Activated CD4-positive, alpha-beta memory T cell treated with anti-CD3 and anti-CD28 coated beads for 36 hours (primary cell): ENCODE results near the gene HIP1R. TPM values are rescaled to one million over a fixed set of nuclear protein-coding genes. Genes with fewer than 3 reads are reported as not detected.
A peak's percentile ranks its signal among the peaks of the same experiment; 100 is the strongest.

Experiments used
- CTCF ChIA-PET: fragments of 350-600 bp; sonication (Branson Sonifier 250); formaldehyde crosslinking; loops from one replicate; lab custom pipeline; 2021; ENCODE audit warnings: antibody characterized with exemption, inconsistent platforms; lab: Charles Lee
- POLR2A ChIA-PET: fragments of 350-600 bp; sonication (Branson Sonifier 250); formaldehyde crosslinking; loops from one replicate; lab custom pipeline; 2021; ENCODE audit warnings: antibody characterized with exemption; lab: Charles Lee
- DNase-seq: peaks from one replicate; pipeline ENCODE4 v3.0.0-alpha.2; 2020
- H3K27ac Mint-ChIP-seq: one replicate; pipeline ENCODE4 v1.8.0; 2021; ENCODE audit warnings: mixed read lengths
- H3K27me3 Mint-ChIP-seq: one replicate; pipeline ENCODE4 v1.8.0; 2021; ENCODE audit warnings: mixed read lengths
- H3K36me3 Mint-ChIP-seq: one replicate; pipeline ENCODE4 v1.8.0; 2021; ENCODE audit warnings: mixed read lengths
- H3K4me1 Mint-ChIP-seq: one replicate; pipeline ENCODE4 v1.8.0; 2021; ENCODE audit warnings: low read depth, mixed read lengths
- H3K4me3 Mint-ChIP-seq: one replicate; pipeline ENCODE4 v1.8.0; 2021; ENCODE audit warnings: mild to moderate bottlenecking, mixed read lengths
- H3K9me3 Mint-ChIP-seq: one replicate; pipeline ENCODE4 v1.8.0; 2021; ENCODE audit warnings: mixed read lengths
- intact Hi-C: fragments of 100-400 bp; cut with micrococcal nuclease; formaldehyde crosslinking; loops from one replicate; pipeline ENCODE4 v1.15.1; 2023
- total RNA-seq, 2 experiments: library from RNA; stranded (reverse); gene quantifications; one replicate each; pipeline ENCODE4 v1.2.3, GENCODE V29; 2021

HIP1R gene
- total RNA-seq, 2 experiments from 2014 or later: 19.3 to 22.2 TPM

- no peak for DNase-seq
- CTCF ChIA-PET: no interaction called here
- no peaks in the 10 kb centered on the region for H3K4me1 Mint-ChIP-seq
These were observed 27.6 kb upstream of the HIP1R start for GRCh38 chr12:122807651-122808050.

GRCh38 chr12:122811777-122812176, 23.5 kb upstream of the HIP1R start:
- DNase-seq: no peak
- POLR2A ChIA-PET: interaction anchor here (0.6 kb wide), 1 partner anchor 574 kb away, joined by 4 read pairs; no protein-coding TSS in a partner anchor
- H3K27me3 Mint-ChIP-seq: no peaks in the 10 kb centered on the region
- no peak overlapping the region for H3K4me3 Mint-ChIP-seq
- no peak overlapping the region for H3K27ac Mint-ChIP-seq
- H3K36me3 Mint-ChIP-seq: no peaks in the 10 kb centered on the region
- no peaks in the 10 kb centered on the region for H3K4me1 Mint-ChIP-seq
- intact Hi-C loops: no loop called here
- CTCF ChIA-PET: no interaction called here
- H3K9me3 Mint-ChIP-seq: no peaks in the 10 kb centered on the region

More at GRCh38 chr12:122807651-122808050, 27.6 kb upstream of the HIP1R start:
- no peak overlapping the region for H3K27ac Mint-ChIP-seq
- intact Hi-C loops: no loop called here
- POLR2A ChIA-PET: no interaction called here
- no peaks in the 10 kb centered on the region for H3K9me3 Mint-ChIP-seq
- no peaks in the 10 kb centered on the region for H3K36me3 Mint-ChIP-seq
- no peaks in the 10 kb centered on the region for H3K27me3 Mint-ChIP-seq
- no peak overlapping the region for H3K4me3 Mint-ChIP-seq

- no peaks in the 10 kb centered on the region for H3K4me1 Mint-ChIP-seq
- intact Hi-C loops: no loop called here
- CTCF ChIA-PET: interaction anchor here (0.7 kb wide), 1 partner anchor 23 kb away, joined by 3 read pairs; no protein-coding TSS in a partner anchor
- no peak overlapping the region for H3K27ac Mint-ChIP-seq
- no peaks in the 10 kb centered on the region for H3K36me3 Mint-ChIP-seq
- POLR2A ChIA-PET: no interaction called here
- H3K9me3 Mint-ChIP-seq: no peaks in the 10 kb centered on the region
- H3K27me3 Mint-ChIP-seq: no peaks in the 10 kb centered on the region
- no peak for DNase-seq
- H3K4me3 Mint-ChIP-seq: no peak overlapping the region
These were observed 21.9 kb upstream of the HIP1R start for GRCh38 chr12:122813310-122813713.

- no peaks in the 10 kb centered on the region for H3K27me3 Mint-ChIP-seq
- H3K36me3 Mint-ChIP-seq: no peaks in the 10 kb centered on the region
- H3K27ac Mint-ChIP-seq: no peak overlapping the region
- intact Hi-C loops: no loop called here
- no peak overlapping the region for H3K4me3 Mint-ChIP-seq
- H3K4me1 Mint-ChIP-seq: no peaks in the 10 kb centered on the region
- DNase-seq: no peak
- ChIA-PET POLR2A (no interaction called here), CTCF (no interaction called here)
- no peaks in the 10 kb centered on the region for H3K9me3 Mint-ChIP-seq
These were observed 16.0 kb upstream of the HIP1R start for GRCh38 chr12:122819209-122819785.

GRCh38 chr12:122820138-122820537, 15.1 kb upstream of the HIP1R start:
- no peaks in the 10 kb centered on the region for H3K9me3 Mint-ChIP-seq
- DNase-seq: no peak
- no peaks in the 10 kb centered on the region for H3K4me1 Mint-ChIP-seq
- H3K4me3 Mint-ChIP-seq: no peak overlapping the region
- ChIA-PET CTCF (interaction anchor here (1.0 kb wide), 1 partner anchor 26 kb away, joined by 4 read pairs; no protein-coding TSS in a partner anchor), POLR2A (no interaction called here)
- no peak overlapping the region for H3K27ac Mint-ChIP-seq
- intact Hi-C loops: no loop called here
- H3K36me3 Mint-ChIP-seq: no peaks in the 10 kb centered on the region
- no peaks in the 10 kb centered on the region for H3K27me3 Mint-ChIP-seq

GRCh38 chr12:122820838-122821271, 14.4 kb upstream of the HIP1R start:
- no peak for DNase-seq
- no peaks in the 10 kb centered on the region for H3K4me1 Mint-ChIP-seq
- CTCF ChIA-PET: interaction anchor here (1.0 kb wide), 1 partner anchor 27 kb away, joined by 4 read pairs; no protein-coding TSS in a partner anchor
- no peaks in the 10 kb centered on the region for H3K36me3 Mint-ChIP-seq
- H3K27ac Mint-ChIP-seq: no peak overlapping the region
- intact Hi-C loops: no loop called here
- POLR2A ChIA-PET: no interaction called here
- no peak overlapping the region for H3K4me3 Mint-ChIP-seq
- no peaks in the 10 kb centered on the region for H3K9me3 Mint-ChIP-seq
- no peaks in the 10 kb centered on the region for H3K27me3 Mint-ChIP-seq

- intact Hi-C loops: no loop called here
- Mint-ChIP-seq H3K36me3 (no peaks in the 10 kb centered on the region), H3K9me3 (no peaks in the 10 kb centered on the region), H3K4me1 (no peaks in the 10 kb centered on the region), H3K4me3 (no peak overlapping the region), H3K27me3 (no peaks in the 10 kb centered on the region), H3K27ac (no peak overlapping the region)
- ChIA-PET CTCF (no interaction called here), POLR2A (no interaction called here)
- no peak for DNase-seq
These were observed 11.8 kb upstream of the HIP1R start for GRCh38 chr12:122823429-122823828.

GRCh38 chr12:122825773-122826724, 9.2 kb upstream of the HIP1R start:
- CTCF ChIA-PET: interaction anchor here (0.5 to 1.4 kb wide), 3 partner anchors 32 to 487 kb away, joined by 3 to 5 read pairs (median 3); no protein-coding TSS in a partner anchor
- Mint-ChIP-seq H3K4me3 (no peak overlapping the region), H3K9me3 (no peaks in the 10 kb centered on the region), H3K27ac (no peak overlapping the region), H3K4me1 (no peaks in the 10 kb centered on the region), H3K36me3 (no peaks in the 10 kb centered on the region), H3K27me3 (no peaks in the 10 kb centered on the region)
- DNase-seq: no peak
- intact Hi-C loops: no loop called here
- POLR2A ChIA-PET: no interaction called here

GRCh38 chr12:122827258-122827657, 8.0 kb upstream of the HIP1R start:
- no peaks in the 10 kb centered on the region for H3K36me3 Mint-ChIP-seq
- H3K27me3 Mint-ChIP-seq: no peaks in the 10 kb centered on the region
- intact Hi-C loops: no loop called here
- H3K9me3 Mint-ChIP-seq: no peaks in the 10 kb centered on the region
- no peak for DNase-seq
- H3K27ac Mint-ChIP-seq: no peak overlapping the region
- POLR2A ChIA-PET: no interaction called here
- CTCF ChIA-PET: interaction anchor here (1.1 to 1.4 kb wide), 2 partner anchors 34 to 38 kb away, joined by 3 to 5 read pairs; no protein-coding TSS in a partner anchor
- H3K4me3 Mint-ChIP-seq: no peak overlapping the region
- no peaks in the 10 kb centered on the region for H3K4me1 Mint-ChIP-seq

- ChIA-PET CTCF (no interaction called here), POLR2A (no interaction called here)
- Mint-ChIP-seq H3K27ac (no peak overlapping the region), H3K9me3 (no peaks in the 10 kb centered on the region), H3K27me3 (no peaks in the 10 kb centered on the region), H3K4me1 (peaks cover 9% of the 10 kb centered on the region), H3K4me3 (no peak overlapping the region), H3K36me3 (no peaks in the 10 kb centered on the region)
- intact Hi-C loops: no loop called here
- no peak for DNase-seq
These were observed 4.6 kb upstream of the HIP1R start for GRCh38 chr12:122830517-122831214.

GRCh38 chr12:122834104-122834920, 945 bp upstream of the HIP1R start:
- intact Hi-C loops: no loop called here
- Mint-ChIP-seq H3K4me1 (peaks cover 22% of the 10 kb centered on the region), H3K4me3 (peak overlapping the region; percentile 77), H3K27me3 (no peaks in the 10 kb centered on the region), H3K27ac (no peak overlapping the region), H3K9me3 (no peaks in the 10 kb centered on the region), H3K36me3 (no peaks in the 10 kb centered on the region)
- CTCF ChIA-PET: interaction anchor here (0.6 to 2.6 kb wide), 6 partner anchors 26 to 118 kb away, joined by 3 to 18 read pairs (median 5); no protein-coding TSS in a partner anchor
- peak; percentile 37 for DNase-seq
- POLR2A ChIA-PET: interaction anchor here (1.0 kb wide), 1 partner anchor 22 kb away, joined by 3 read pairs; no protein-coding TSS in a partner anchor
